Measurements from ENCODE around the gene SLC51A. TPM values are rescaled to one million over a fixed set of nuclear protein-coding genes. Genes with fewer than 3 reads are reported as not detected.

SLC51A gene
- total RNA-seq, 1 experiment from 2014 or later = 0.24 TPM

DNA sequence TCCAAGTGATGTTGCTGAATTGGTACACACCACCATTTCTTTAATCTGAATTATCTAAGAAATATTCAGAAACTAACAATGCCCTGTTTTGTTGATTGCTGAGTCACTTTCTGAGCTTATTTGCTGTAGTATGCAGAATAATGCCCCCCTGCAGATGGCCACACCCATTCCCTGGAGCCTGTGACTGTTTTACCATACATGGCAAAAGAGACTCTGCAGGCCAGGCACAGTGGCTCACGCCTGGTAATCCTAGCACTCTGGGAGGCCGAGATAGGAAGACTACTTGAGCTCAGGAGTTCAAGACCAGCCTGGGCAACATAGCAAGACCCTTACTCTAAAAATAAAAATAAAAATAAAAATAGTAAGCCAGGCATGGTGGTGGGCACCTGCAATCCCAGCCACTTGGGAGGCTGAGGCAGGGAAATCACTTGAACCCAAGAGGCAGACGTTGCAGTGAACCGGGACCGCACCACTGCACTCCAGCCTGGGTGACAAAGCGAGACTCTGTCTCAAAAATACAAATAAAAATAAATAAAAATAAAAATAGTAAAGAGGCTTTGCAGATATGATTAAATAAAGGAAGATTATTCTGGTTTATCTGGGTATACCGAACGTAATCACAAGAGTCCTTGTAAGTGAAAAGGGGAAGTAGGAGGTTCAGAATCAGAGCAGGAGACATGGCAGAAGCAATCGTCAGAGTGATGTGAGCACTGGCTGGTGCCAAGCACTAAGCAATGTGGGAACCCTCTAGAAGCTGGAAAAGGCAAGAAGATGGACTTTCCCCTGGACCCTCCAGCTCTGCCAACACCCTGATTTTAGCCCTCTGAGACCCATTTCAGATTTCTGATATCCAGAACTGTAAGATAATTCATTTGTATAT is 52.2 kb downstream of the SLC51A start:
- peak; percentile 50 for DNase-seq
- H3K4me3 ChIP-seq (ENCODE audit: insufficient read depth, low read depth, low read length) = no peak overlapping the region
- no peaks in the 10 kb centered on the region; the same call in none of the 2 replicates for H3K36me3 ChIP-seq (replicated peaks; ENCODE audit: control insufficient read depth, insufficient read depth, low read length)
- H3K27me3 ChIP-seq (ENCODE audit: control insufficient read depth, insufficient read depth, low read length) = no peaks in the 10 kb centered on the region

DNA sequence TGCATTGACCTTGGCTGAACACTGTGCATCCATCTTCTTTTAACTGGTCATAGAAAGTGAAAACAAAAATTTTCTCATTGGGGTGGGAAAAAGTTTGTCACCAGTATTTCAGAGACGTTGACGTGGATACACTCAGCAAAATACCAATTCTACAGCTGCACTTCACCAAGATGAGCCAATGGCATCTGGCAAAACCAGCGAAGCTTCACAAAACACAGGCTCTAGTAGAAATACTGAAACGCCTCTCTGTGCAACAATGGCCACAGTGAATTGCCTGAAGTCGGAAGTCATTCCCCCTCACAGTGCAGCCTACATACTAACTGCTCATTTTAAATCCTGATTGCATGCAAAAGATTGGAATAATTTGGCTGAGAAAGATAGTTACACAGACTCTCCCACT is 54.2 kb downstream of the SLC51A start:
- Histone ChIP-seq H3K36me3 (replicated peaks; ENCODE audit: control insufficient read depth, insufficient read depth, low read length) (no peaks in the 10 kb centered on the region; the same call in none of the 2 replicates), H3K27me3 (ENCODE audit: control insufficient read depth, insufficient read depth, low read length) (no peaks in the 10 kb centered on the region), H3K4me3 (ENCODE audit: insufficient read depth, low read depth, low read length) (no peak overlapping the region)
- no peak for DNase-seq

- no peak for DNase-seq
- Histone ChIP-seq H3K4me3 (ENCODE audit: insufficient read depth, low read depth, low read length) (no peak overlapping the region), H3K36me3 (replicated peaks; ENCODE audit: control insufficient read depth, insufficient read depth, low read length) (no peaks in the 10 kb centered on the region; the same call in none of the 2 replicates), H3K27me3 (ENCODE audit: control insufficient read depth, insufficient read depth, low read length) (no peaks in the 10 kb centered on the region)
Observed at GRCh38 chr3:196272826-196273225, 56.5 kb downstream of the SLC51A start.

- Histone ChIP-seq H3K36me3 (replicated peaks; ENCODE audit: control insufficient read depth, insufficient read depth, low read length) (no peaks in the 10 kb centered on the region; the same call in none of the 2 replicates), H3K27me3 (ENCODE audit: control insufficient read depth, insufficient read depth, low read length) (no peaks in the 10 kb centered on the region), H3K4me3 (ENCODE audit: insufficient read depth, low read depth, low read length) (no peak overlapping the region)
- no peak for DNase-seq
Observed at GRCh38 chr3:196273655-196274054, 57.3 kb downstream of the SLC51A start.

GRCh38 chr3:196274585-196274984 is 58.3 kb downstream of the SLC51A start:
- no peak for DNase-seq
- no peak overlapping the region for H3K4me3 ChIP-seq (ENCODE audit: insufficient read depth, low read depth, low read length)
- no peaks in the 10 kb centered on the region for H3K27me3 ChIP-seq (ENCODE audit: control insufficient read depth, insufficient read depth, low read length)
- no peaks in the 10 kb centered on the region; the same call in none of the 2 replicates for H3K36me3 ChIP-seq (replicated peaks; ENCODE audit: control insufficient read depth, insufficient read depth, low read length)

DNA sequence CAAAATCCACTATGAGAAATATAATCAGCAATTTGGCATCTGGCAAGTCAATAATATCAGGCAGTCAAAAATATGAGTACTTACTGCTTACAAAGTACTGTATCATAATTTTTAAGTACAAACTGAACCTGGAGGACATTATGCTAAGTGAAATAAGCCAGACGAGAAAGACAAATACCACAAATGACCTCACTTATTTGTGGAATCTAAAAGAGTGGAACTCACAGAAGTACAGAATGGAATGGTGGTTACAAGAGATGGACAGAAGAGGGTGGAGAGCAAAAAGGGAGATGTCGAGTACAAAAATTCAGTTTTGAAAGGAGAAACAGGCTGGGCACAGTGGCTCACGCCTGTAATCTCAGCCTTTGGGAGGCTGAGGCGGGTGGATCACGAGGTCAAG is 58.8 kb downstream of the SLC51A start:
- no peak for DNase-seq
- H3K4me3 ChIP-seq (ENCODE audit: insufficient read depth, low read depth, low read length) = no peak overlapping the region
- no peaks in the 10 kb centered on the region for H3K27me3 ChIP-seq (ENCODE audit: control insufficient read depth, insufficient read depth, low read length)
- no peaks in the 10 kb centered on the region; the same call in none of the 2 replicates for H3K36me3 ChIP-seq (replicated peaks; ENCODE audit: control insufficient read depth, insufficient read depth, low read length)

DNA sequence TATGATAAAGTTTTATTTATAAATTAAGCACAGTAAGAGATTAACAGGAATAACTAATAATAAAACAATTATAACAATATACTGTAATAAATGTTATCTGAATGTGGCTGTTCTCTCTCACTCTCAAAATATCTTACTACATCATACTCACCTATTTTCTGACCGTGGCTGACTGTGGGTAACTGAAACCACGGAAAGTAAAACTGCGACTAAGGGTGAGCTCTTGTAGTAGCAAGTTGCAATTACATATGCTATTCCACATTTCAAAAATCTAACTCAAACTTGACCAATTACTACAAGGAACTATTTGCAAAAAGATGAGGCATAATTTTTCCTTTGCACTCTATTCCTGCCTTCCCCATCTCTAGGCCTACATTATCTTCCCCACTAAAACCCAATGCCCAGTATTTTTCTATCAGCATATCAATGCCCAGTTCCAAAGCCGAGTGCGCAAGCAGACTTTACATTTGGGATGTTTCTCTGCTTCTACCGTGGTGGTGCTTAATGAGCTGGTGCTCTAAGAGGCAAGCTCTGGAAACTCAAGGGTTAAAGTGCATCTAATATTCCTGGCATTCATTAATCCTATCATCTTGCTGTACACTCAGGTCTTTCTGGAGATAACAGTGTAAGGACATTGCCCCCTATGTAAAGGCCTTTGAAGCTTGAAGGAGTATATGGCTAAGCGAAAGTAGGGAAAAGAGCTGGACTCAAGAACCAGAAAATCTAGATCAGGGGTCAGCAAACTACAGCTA is 64.5 kb downstream of the SLC51A start:
- no peaks in the 10 kb centered on the region for H3K27me3 ChIP-seq (ENCODE audit: control insufficient read depth, insufficient read depth, low read length)
- no peak overlapping the region for H3K4me3 ChIP-seq (ENCODE audit: insufficient read depth, low read depth, low read length)
- no peaks in the 10 kb centered on the region for H3K36me3 ChIP-seq (replicated peaks; ENCODE audit: control insufficient read depth, insufficient read depth, low read length)
- DNase-seq = no peak

GRCh38 chr3:196281962-196282361 is 65.6 kb downstream of the SLC51A start:
- Histone ChIP-seq H3K36me3 (replicated peaks; ENCODE audit: control insufficient read depth, insufficient read depth, low read length) (no peaks in the 10 kb centered on the region), H3K4me3 (ENCODE audit: insufficient read depth, low read depth, low read length) (no peak overlapping the region), H3K27me3 (ENCODE audit: control insufficient read depth, insufficient read depth, low read length) (no peaks in the 10 kb centered on the region)
- no peak for DNase-seq

Other genes starting within 250 kb of the SLC51A start
- gene TFRC, start 134.4 kb upstream of the SLC51A start, total RNA-seq (2014; rRNA removed; shearing (Covaris generic)) = 70.5 and 80.6 TPM in 2 replicates
- 1.8 TPM in 1 of 2 replicates, not detected in the other for gene ZDHHC19, start 5.1 kb upstream of the SLC51A start, total RNA-seq (2014; rRNA removed; shearing (Covaris generic))
- 23.9 and 38.0 TPM in 2 replicates for gene PCYT1A, start 71.2 kb downstream of the SLC51A start, total RNA-seq (2014; rRNA removed; shearing (Covaris generic))
- gene DYNLT2B, start 101.7 kb downstream of the SLC51A start, total RNA-seq (2014; rRNA removed; shearing (Covaris generic)) = 5.8 and 11.3 TPM in 2 replicates
- not detected in 2 replicates for gene TM4SF19, start 121.9 kb downstream of the SLC51A start, total RNA-seq (2014; rRNA removed; shearing (Covaris generic))
- 14.4 and 23.2 TPM in 2 replicates for gene UBXN7, start 215.9 kb downstream of the SLC51A start, total RNA-seq (2014; rRNA removed; shearing (Covaris generic))

Measured in H7 (cell line).